HG03575 (cell line): ENCODE results near the gene TMBIM1.

Experiments used
- ATAC-seq: cut with Tn5 transposase; IDR thresholded peaks from one replicate; pipeline ENCODE4 v1.9.1; 2021; ENCODE audit not compliant: unreplicated experiment, insufficient number of reproducible peaks, low FRiP score; ENCODE audit errors: extremely low read depth

The TMBIM1 gene, protein sequence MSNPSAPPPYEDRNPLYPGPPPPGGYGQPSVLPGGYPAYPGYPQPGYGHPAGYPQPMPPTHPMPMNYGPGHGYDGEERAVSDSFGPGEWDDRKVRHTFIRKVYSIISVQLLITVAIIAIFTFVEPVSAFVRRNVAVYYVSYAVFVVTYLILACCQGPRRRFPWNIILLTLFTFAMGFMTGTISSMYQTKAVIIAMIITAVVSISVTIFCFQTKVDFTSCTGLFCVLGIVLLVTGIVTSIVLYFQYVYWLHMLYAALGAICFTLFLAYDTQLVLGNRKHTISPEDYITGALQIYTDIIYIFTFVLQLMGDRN

GRCh38 chr2:218292048-218293014 lies at the start of gene TMBIM1:
Gene TMBIM1 (minus strand): TSS chr2:218292503. CDS start chr2:218282141, 10,362 bp downstream.
- no peak for ATAC-seq

- ATAC-seq, result no peak
Measured at GRCh38 chr2:218341381-218341780, 49.1 kb upstream of the TMBIM1 start.

GRCh38 chr2:218340656-218341055 lies 48.4 kb upstream of the TMBIM1 start:
- ATAC-seq, result no peak

GRCh38 chr2:218334531-218334930 lies 42.2 kb upstream of the TMBIM1 start:
- ATAC-seq, result no peak

GRCh38 chr2:218332920-218333645 lies 40.8 kb upstream of the TMBIM1 start:
- no peak for ATAC-seq

GRCh38 chr2:218332288-218332687 lies 40.0 kb upstream of the TMBIM1 start:
- ATAC-seq, result no peak

DNA sequence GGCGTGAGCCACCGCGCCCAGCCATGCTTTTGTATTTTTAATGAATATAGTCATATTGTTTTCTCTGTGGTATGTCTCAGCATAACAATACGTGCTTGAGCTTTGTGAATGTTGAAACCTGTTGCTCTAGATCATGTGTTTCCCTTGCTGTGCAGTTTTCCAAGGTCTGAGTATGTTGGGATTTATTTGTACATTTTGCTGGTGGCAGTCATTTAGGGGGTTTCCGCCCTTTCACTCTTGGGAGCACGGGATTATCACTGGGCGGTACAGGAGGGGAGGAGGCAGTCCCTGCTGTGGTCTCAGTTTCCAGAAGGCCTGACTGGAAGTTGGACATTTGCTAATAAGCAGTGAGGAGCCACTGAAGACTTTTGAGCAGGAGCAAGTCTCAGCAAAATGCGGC lies 39.4 kb upstream of the TMBIM1 start:
- no peak for ATAC-seq

GRCh38 chr2:218329826-218330593 lies 37.7 kb upstream of the TMBIM1 start:
- ATAC-seq, result no peak

DNA sequence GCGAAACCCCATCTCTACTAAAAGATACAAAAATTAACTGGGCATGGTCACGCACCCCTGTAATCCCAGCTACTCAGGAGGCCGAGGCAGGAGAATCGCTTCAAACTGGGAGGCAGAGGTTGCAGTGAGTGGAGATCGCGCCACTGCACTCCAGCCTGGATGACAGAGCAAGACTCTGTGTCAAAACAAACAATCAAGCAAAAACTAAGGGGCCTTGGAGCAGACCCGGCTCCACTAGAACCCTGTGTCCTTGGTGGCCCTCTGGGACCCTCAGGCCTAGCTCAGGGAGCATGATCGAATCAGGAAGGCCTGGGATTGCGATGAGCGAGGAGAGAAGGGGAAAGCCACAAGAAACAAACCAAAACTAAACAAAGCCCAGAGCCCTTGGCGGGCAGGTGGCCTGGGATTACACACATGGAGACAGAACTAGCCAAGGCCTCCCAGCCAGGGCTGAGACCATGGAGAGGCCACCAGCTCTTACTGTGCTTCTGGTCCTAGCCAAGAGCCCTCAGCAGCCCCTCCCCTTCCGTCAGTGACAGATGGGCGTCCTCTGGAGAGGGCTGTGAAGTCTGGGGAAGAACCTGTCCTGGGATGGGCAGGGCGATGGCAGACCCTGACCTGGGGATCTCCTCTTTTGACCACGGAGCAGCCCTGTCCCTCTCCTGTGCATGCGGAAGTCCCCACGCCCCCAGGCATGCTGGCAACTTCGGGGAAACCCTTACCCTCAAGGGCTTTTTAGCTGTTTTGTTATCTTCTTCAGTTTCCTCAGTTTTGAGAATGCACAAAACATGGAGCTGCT lies 36.9 kb upstream of the TMBIM1 start:
- ATAC-seq, result no peak

DNA sequence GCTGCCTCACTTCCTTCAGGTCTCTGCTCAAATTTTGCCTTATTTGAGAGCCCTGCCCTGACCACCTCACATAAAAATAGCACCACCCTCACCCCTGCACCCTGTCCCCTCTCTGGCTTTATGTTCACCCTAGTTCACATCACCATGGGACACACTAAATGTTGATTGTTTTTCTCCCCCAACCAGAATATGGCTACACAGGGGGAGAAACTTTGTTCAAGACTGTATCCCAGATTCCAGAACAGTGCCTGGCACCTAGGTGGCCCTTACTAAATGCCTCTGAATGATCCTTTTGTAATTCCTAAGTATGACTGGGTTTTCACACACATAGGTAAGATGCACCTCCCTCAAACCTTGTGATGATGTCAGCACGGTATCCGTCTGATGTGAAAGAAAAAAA lies 36.0 kb upstream of the TMBIM1 start:
- no peak for ATAC-seq

DNA sequence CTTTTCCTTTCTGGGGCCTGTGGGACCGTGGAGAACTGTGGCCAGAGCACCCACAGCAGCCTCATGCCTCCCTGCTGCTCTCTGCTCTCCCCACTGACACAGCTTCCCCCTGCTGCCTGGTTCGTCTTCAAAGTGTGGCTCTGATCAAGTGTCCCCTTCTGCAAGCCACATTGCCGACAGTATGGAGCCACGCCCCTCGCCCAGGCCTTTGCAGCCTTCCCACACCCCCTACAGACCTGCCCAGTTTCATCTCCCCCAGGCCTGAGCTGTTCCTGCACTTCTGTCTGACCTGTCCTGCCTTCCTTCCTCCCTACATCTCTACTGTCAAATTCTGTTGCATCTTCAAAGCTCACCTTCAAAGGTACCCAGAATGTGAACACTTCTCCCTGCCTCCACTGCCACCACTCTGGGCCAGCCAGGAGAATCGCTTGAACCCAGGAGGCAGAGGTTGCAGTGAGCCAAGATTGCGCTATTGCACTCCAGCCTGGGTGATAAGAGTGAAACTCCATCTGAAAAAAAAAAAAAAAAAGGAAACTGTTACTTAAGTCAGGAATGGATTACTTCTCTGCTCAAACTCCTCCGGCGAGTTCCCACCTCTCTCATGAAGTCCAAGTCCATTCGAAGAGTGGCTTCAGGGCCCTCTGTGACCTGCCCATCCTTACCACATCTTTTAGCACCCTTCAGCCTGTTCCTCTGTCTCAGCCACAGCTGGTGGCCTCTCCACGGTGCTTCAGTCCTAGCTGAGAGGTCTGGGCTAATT lies 35.3 kb upstream of the TMBIM1 start:
- ATAC-seq, result no peak

DNA sequence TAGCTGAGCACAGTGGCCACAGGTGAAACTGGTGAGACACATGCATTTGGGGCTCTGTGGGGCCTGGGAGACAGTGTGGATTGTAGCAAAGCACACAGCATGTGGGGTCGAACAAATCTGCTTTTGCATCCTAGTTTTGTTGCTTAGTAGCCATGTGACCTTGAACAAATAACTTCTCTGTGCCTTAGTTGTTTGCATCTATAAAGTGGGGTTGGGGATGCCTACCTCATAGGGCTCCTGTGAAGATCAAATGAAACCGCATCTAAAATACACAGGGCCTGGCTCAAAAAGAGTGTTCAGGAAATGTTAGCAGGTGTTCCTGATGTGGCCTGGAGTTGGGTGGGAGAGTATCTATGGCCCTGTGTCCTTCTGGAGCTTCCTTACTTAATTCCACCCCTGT lies 34.0 kb upstream of the TMBIM1 start:
- ATAC-seq, result no peak

DNA sequence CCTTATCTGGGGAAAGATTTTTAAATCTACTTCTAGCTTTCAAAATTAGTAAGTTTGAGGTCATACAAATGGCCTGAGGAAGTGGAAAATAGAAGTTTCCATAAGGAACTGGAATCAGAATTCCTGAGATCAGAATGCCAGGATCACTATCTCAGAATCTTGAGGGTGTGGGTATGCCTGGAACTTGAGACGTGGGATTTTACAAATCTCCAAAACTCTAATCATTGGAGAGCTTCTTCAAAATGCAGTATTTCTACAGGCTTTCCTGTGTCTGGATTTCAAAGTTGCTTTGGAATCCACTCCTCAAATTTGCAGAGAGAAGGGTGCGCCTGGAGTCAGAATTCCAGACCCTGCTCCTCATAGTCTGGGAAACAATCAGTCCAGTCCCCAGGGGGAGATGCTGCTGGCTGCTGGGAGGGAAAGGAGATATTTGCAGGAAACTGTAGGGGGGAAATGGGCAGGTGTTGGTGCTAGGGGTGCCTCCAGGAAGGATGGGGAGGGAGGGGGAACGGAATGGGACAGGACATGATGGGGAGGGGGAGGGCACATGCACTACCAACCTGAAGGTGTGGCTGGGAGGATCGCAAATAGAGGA lies 33.4 kb upstream of the TMBIM1 start:
- no peak for ATAC-seq

- ATAC-seq, result no peak
Measured at GRCh38 chr2:218323526-218324472, 31.5 kb upstream of the TMBIM1 start.

- ATAC-seq, result no peak
Measured at GRCh38 chr2:218322768-218323525, 30.6 kb upstream of the TMBIM1 start.
